PC-9 (cell line): ENCODE data around the gene ERVK3-1. TPM values are rescaled to one million over a fixed set of nuclear protein-coding genes. Genes with fewer than 3 reads are reported as not detected.
A peak's percentile ranks its signal among the peaks of the same experiment; 100 is the strongest.

Experiments
- BruUV-seq: library from RNA; stranded (reverse); fragments of 400-500 nt; replicated peaks from 2 replicates; lab custom pipeline; 2021; lab: Mats Ljungman, UMichigan
- CTCF ChIA-PET: fragments of 300-600 bp; sonication (Branson Sonifier 250); formaldehyde crosslinking; loops from one replicate; lab custom pipeline; 2022; ENCODE audit warnings: antibody characterized with exemption; lab: Charles Lee
- POLR2A ChIA-PET: fragments of 300-600 bp; sonication (Branson Sonifier 250); formaldehyde crosslinking; loops from one replicate; lab custom pipeline; 2022; ENCODE audit warnings: antibody characterized with exemption; ENCODE audit not compliant: unreplicated experiment; lab: Charles Lee
- DNase-seq, 2 experiments: peaks; one replicate each; pipeline versions ENCODE4 v3.0.0 to v3.0.0-alpha.2; 2015 to 2022; ENCODE audit warnings: mixed read lengths in 1 of 2
- H2AFZ ChIP-seq: fragments of 200-600 bp; sonication (generic); 2 replicates; pipeline ENCODE4 v1.8.1; 2017; ENCODE audit warnings: antibody characterized with exemption
- H3F3A ChIP-seq: fragments of 200-600 bp; sonication (generic); 2 replicates; pipeline ENCODE4 v1.8.1; 2017; ENCODE audit warnings: antibody characterized with exemption, mild to moderate bottlenecking, low read depth; ENCODE audit not compliant: insufficient read depth
- H3K27ac ChIP-seq: fragments of 200-600 bp; sonication (generic); 2 replicates; pipeline ENCODE4 v1.6.1; 2016; ENCODE audit warnings: mixed run types
- H3K27me3 ChIP-seq: fragments of 200-600 bp; sonication (generic); 2 replicates; pipeline ENCODE4 v1.6.1; 2016; ENCODE audit warnings: low read depth, mixed run types; ENCODE audit not compliant: insufficient read depth
- H3K36me3 ChIP-seq: fragments of 200-600 bp; sonication (generic); 2 replicates; pipeline ENCODE4 v1.6.1; 2016; ENCODE audit warnings: low read depth, mixed run types
- H3K4me1 ChIP-seq: fragments of 200-600 bp; sonication (generic); replicated peaks from 2 replicates; pipeline ENCODE4 v1.6.1; 2016; ENCODE audit warnings: mixed run types; ENCODE audit not compliant: insufficient read depth
- H3K4me2 ChIP-seq: fragments of 200-600 bp; sonication (generic); 2 replicates; pipeline ENCODE4 v1.6.1; 2017; ENCODE audit warnings: mixed run types
- H3K4me3 ChIP-seq: fragments of 200-600 bp; sonication (generic); 2 replicates; pipeline ENCODE4 v1.6.1; 2016; ENCODE audit warnings: mixed run types
- H3K79me2 ChIP-seq: fragments of 200-600 bp; sonication (generic); 2 replicates; pipeline ENCODE4 v1.6.1; 2017; ENCODE audit warnings: low read depth, mixed run types
- H3K9me2 ChIP-seq: fragments of 200-600 bp; sonication (generic); 2 replicates; pipeline ENCODE4 v1.8.1; 2017; ENCODE audit warnings: mild to moderate bottlenecking; ENCODE audit not compliant: insufficient read depth
- H3K9me3 ChIP-seq: fragments of 200-600 bp; sonication (generic); 2 replicates; pipeline ENCODE4 v1.8.1; 2016; ENCODE audit warnings: low read depth; ENCODE audit not compliant: insufficient read depth
- H4K20me1 ChIP-seq: fragments of 200-600 bp; sonication (generic); 2 replicates; pipeline ENCODE4 v1.8.1; 2017; ENCODE audit not compliant: insufficient read depth
- EZH2 ChIP-seq: fragments of 200-600 bp; sonication (generic); IDR thresholded peaks from 2 replicates; pipeline ENCODE4 v1.8.0; 2017; ENCODE audit warnings: antibody characterized with exemption, low read depth
- intact Hi-C: fragments of 100-400 bp; cut with micrococcal nuclease; formaldehyde crosslinking; loops from one replicate; pipeline ENCODE4 v1.10.0; 2022; ENCODE audit not compliant: unreplicated experiment
- total RNA-seq: library from RNA; stranded (reverse); gene quantifications from 2 replicates; pipeline ENCODE4 v1.2.3, GENCODE V29; 2021
- TF ChIP-seq, protein P1 (sequence below): fragments of 200-600 bp; sonication (generic); conservative IDR thresholded peaks from 2 replicates; pipeline ENCODE4 v1.6.1; 2017; ENCODE audit warnings: mixed run types, antibody characterized with exemption, mild to moderate bottlenecking, moderate library complexity

The ERVK3-1 gene
- total RNA-seq, 1 experiment from 2014 or later = 21.3 TPM

DNA sequence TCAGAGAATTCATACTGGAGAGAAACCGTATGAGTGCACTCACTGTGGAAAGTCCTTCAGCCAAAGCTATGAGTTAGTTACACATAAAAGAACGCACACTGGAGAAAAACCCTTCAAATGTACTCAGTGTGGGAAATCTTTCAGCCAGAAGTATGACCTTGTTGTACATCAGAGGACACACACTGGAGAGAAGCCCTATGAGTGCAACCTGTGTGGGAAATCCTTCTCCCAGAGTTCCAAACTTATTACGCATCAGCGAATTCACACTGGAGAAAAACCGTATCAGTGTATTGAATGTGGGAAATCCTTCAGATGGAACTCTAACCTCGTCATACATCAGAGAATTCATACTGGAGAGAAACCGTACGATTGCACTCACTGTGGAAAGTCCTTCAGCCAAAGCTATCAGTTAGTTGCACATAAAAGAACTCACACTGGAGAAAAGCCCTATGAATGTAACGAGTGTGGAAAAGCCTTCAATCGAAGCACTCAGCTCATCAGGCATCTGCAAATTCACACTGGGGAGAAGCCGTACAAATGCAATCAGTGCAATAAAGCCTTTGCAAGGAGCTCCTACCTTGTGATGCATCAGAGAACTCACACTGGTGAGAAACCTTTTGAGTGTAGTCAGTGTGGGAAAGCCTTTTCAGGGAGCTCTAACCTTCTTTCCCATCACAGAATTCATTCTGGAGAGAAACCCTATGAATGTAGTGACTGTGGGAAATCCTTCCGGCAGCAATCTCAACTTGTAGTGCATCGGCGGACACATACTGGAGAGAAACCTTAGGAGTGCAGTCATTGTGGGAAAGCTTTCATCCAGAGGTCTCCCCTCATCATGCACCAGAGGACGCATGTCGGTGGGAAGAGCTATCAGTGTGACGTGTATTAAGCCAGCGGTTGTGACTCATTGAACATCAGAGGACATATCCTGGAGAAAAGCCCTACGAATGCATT, 42.9 kb upstream of the ERVK3-1 start:
- Histone ChIP-seq H3K4me2 (no peak overlapping the region), H3K79me2 (no peaks in the 10 kb centered on the region), H3F3A (peaks cover 29% of the 10 kb centered on the region), H3K9me2 (no peaks in the 10 kb centered on the region), H3K9me3 (peaks cover 55% of the 10 kb centered on the region), H2AFZ (no peak overlapping the region), H3K36me3 (peaks cover 26% of the 10 kb centered on the region), H4K20me1 (no peaks in the 10 kb centered on the region), H3K4me1 (no peaks in the 10 kb centered on the region), H3K27me3 (no peaks in the 10 kb centered on the region), H3K4me3 (peak overlapping the region; percentile 18), H3K27ac (no peak overlapping the region)
- POLR2A ChIA-PET = no interaction called here
- intact Hi-C loops = no loop called here
- DNase-seq = peak in 1 of 2 experiments; percentile 34
- CTCF ChIA-PET = no interaction called here
- TF ChIP-seq, protein P1, sequence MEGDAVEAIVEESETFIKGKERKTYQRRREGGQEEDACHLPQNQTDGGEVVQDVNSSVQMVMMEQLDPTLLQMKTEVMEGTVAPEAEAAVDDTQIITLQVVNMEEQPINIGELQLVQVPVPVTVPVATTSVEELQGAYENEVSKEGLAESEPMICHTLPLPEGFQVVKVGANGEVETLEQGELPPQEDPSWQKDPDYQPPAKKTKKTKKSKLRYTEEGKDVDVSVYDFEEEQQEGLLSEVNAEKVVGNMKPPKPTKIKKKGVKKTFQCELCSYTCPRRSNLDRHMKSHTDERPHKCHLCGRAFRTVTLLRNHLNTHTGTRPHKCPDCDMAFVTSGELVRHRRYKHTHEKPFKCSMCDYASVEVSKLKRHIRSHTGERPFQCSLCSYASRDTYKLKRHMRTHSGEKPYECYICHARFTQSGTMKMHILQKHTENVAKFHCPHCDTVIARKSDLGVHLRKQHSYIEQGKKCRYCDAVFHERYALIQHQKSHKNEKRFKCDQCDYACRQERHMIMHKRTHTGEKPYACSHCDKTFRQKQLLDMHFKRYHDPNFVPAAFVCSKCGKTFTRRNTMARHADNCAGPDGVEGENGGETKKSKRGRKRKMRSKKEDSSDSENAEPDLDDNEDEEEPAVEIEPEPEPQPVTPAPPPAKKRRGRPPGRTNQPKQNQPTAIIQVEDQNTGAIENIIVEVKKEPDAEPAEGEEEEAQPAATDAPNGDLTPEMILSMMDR = no peak
- no peak for TF ChIP-seq EZH2
- no TSS peak for BruUV-seq

DNA sequence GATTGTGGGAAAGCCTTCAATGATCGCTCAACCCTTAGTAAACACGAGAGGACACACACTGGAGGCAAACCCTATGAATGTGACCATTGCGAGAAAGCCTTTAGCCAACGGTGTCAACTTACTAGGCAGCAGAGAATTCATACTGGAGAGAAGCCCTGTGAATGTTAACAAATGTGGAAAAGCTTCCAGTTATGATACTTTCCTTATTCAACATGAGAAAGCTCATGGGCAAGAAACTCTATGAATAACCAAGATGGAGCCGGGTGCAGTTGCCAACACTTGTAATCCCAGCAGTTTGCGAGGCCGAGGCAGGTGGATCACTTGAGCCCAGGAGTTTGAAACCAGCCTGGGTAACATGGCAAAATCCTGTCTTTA, 42.3 kb upstream of the ERVK3-1 start:
- TF ChIP-seq EZH2 = no peak
- TF ChIP-seq, protein P1 = no peak
- H3K4me1 ChIP-seq = no peaks in the 10 kb centered on the region
- no peak overlapping the region for H3K27ac ChIP-seq
- no peak for DNase-seq
- peaks cover 29% of the 10 kb centered on the region for H3F3A ChIP-seq
- peaks cover 26% of the 10 kb centered on the region for H3K36me3 ChIP-seq
- ChIA-PET POLR2A (no interaction called here), CTCF (no interaction called here)
- H4K20me1 ChIP-seq = no peaks in the 10 kb centered on the region
- H3K79me2 ChIP-seq = no peaks in the 10 kb centered on the region
- BruUV-seq = TSS peak; percentile 35
- no peak overlapping the region for H2AFZ ChIP-seq
- H3K4me2 ChIP-seq = no peak overlapping the region
- no peak overlapping the region for H3K4me3 ChIP-seq
- intact Hi-C loops = no loop called here
- H3K27me3 ChIP-seq = no peaks in the 10 kb centered on the region
- H3K9me3 ChIP-seq = peaks cover 55% of the 10 kb centered on the region
- H3K9me2 ChIP-seq = no peaks in the 10 kb centered on the region

DNA sequence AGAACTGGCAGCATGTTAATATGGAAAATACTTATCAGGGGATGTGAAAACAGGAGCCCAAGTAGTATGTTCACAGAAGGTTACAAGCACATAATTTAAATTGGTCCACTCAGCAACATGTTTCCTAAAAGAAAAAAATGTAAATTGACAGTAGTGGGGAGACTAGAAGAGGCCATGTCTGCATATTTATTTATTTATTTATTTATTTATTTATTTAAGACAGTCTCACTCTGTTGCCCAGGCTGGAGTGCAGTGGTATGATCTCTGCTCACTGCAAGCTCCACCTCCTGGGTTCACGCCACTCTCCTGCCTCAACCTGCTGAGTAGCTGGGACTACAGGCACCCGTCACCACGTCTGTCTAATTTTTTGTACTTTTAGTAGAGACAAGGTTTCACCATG, 40.1 kb upstream of the ERVK3-1 start:
- Histone ChIP-seq H3K27me3 (no peaks in the 10 kb centered on the region), H3K27ac (no peak overlapping the region), H3K4me1 (no peaks in the 10 kb centered on the region), H3F3A (peaks cover 29% of the 10 kb centered on the region), H2AFZ (no peak overlapping the region), H3K4me2 (no peak overlapping the region), H3K9me3 (peaks cover 46% of the 10 kb centered on the region), H3K36me3 (peaks cover 26% of the 10 kb centered on the region), H3K9me2 (no peaks in the 10 kb centered on the region), H3K4me3 (no peak overlapping the region), H3K79me2 (no peaks in the 10 kb centered on the region), H4K20me1 (no peaks in the 10 kb centered on the region)
- ChIA-PET CTCF (no interaction called here), POLR2A (no interaction called here)
- no peak for TF ChIP-seq EZH2
- TF ChIP-seq, protein P1 = no peak
- intact Hi-C loops = no loop called here
- no TSS peak for BruUV-seq
- no peak for DNase-seq
